Stimulated activated CD4-positive, alpha-beta T cell treated with anti-CD3 and anti-CD28 coated beads, Interleukin-1b, Interleukin-23, amount 100 ng/mL, for 4 hours (primary cell): ENCODE data around the gene SRRM4.
"Not testable (repeated sequence)": the region's sequence is repeated elsewhere in the genome, so short reads cannot be mapped to it uniquely, and the experiment has no call there.

ENCODE experiments used
- DNase-seq, 2 donors: peaks; one replicate each; pipeline ENCODE4 v3.0.0-alpha.2; 2020; ENCODE audit warnings: low read depth in 2 of 2

Gene SRRM4

GRCh38 chr12:119068129-119068856 lies 87.0 kb downstream of the SRRM4 start:
- no peak for DNase-seq

- DNase-seq, result no peak
These were observed 87.9 kb downstream of the SRRM4 start for GRCh38 chr12:119069147-119069642.

GRCh38 chr12:119071176-119071575 lies 89.8 kb downstream of the SRRM4 start:
- no peak for DNase-seq

GRCh38 chr12:119071638-119072231 lies 90.4 kb downstream of the SRRM4 start:
- DNase-seq, result no peak

- DNase-seq, result no peak
These were observed 91.1 kb downstream of the SRRM4 start for GRCh38 chr12:119072440-119072839.

GRCh38 chr12:119075222-119075787 lies 94.0 kb downstream of the SRRM4 start:
- DNase-seq, result no peak

- no peak for DNase-seq
These were observed 94.6 kb downstream of the SRRM4 start for GRCh38 chr12:119075918-119076317.

- no peak for DNase-seq
These were observed 98.2 kb downstream of the SRRM4 start for GRCh38 chr12:119079530-119079929.

- DNase-seq, result no peak
These were observed 100.7 kb downstream of the SRRM4 start for GRCh38 chr12:119082016-119082415.

- DNase-seq, result no peak
These were observed 101.2 kb downstream of the SRRM4 start for GRCh38 chr12:119082496-119082895.

GRCh38 chr12:119088685-119089379 lies 107.5 kb downstream of the SRRM4 start:
- no peak for DNase-seq

GRCh38 chr12:119089380-119090013 lies 108.2 kb downstream of the SRRM4 start:
- no peak for DNase-seq

- DNase-seq, result no peak
These were observed 108.9 kb downstream of the SRRM4 start for GRCh38 chr12:119090276-119090675.

GRCh38 chr12:119090865-119091264 lies 109.5 kb downstream of the SRRM4 start:
- DNase-seq, result no peak

GRCh38 chr12:119096429-119097202 lies 115.3 kb downstream of the SRRM4 start:
- DNase-seq, result no peak

- DNase-seq, result no peak
These were observed 119.6 kb downstream of the SRRM4 start for GRCh38 chr12:119100933-119101332.

GRCh38 chr12:119102274-119102673 lies 120.9 kb downstream of the SRRM4 start:
- no peak for DNase-seq

GRCh38 chr12:119102714-119103113 lies 121.4 kb downstream of the SRRM4 start:
- no peak for DNase-seq

GRCh38 chr12:119104969-119105368 lies 123.6 kb downstream of the SRRM4 start:
- DNase-seq, result not testable (repeated sequence)

- no peak for DNase-seq
These were observed 132.2 kb downstream of the SRRM4 start for GRCh38 chr12:119113496-119113986.

- DNase-seq, result no peak
These were observed 133.0 kb downstream of the SRRM4 start for GRCh38 chr12:119114294-119114693.
